Loucy (cell line): ENCODE measurements around the gene BANP.

Source experiments
- H2AFZ ChIP-seq: fragments of 200-600 bp; sonication (generic); 2 replicates; pipeline ENCODE4 v1.6.0; 2016; ENCODE audit warnings: antibody characterized with exemption, mild to moderate bottlenecking, low read length, moderate library complexity
- H3F3A ChIP-seq: fragments of 200-600 bp; 2 replicates; pipeline ENCODE4 v1.6.0; 2016; ENCODE audit warnings: antibody characterized with exemption, low read depth, mild to moderate bottlenecking
- H3K27me3 ChIP-seq: fragments of 200-600 bp; sonication (generic); 2 replicates; pipeline ENCODE4 v1.6.1; 2014; ENCODE audit warnings: low read length, mild to moderate bottlenecking; ENCODE audit not compliant: insufficient read depth, poor library complexity, severe bottlenecking
- H3K36me3 ChIP-seq: fragments of 200-600 bp; sonication (generic); 2 replicates; pipeline ENCODE4 v1.6.1; 2016; ENCODE audit warnings: low read length; ENCODE audit not compliant: insufficient read depth
- H3K4me1 ChIP-seq: fragments of 200-600 bp; sonication (generic); 2 replicates; pipeline ENCODE4 v1.5.1; 2014; ENCODE audit warnings: low read length, mild to moderate bottlenecking; ENCODE audit not compliant: insufficient read depth, poor library complexity, severe bottlenecking
- H3K4me2 ChIP-seq: fragments of 200-600 bp; sonication (generic); 2 replicates; pipeline ENCODE4 v1.6.0; 2014; ENCODE audit warnings: antibody characterized with exemption, low read length, low read depth, mild to moderate bottlenecking; ENCODE audit not compliant: poor library complexity, severe bottlenecking
- H3K4me3 ChIP-seq: fragments of 200-600 bp; sonication (generic); 2 replicates; pipeline ENCODE4 v1.5.1; 2014; ENCODE audit warnings: low read length, mild to moderate bottlenecking, mixed read lengths; ENCODE audit not compliant: poor library complexity, severe bottlenecking
- H3K79me2 ChIP-seq: fragments of 200-600 bp; sonication (generic); 2 replicates; pipeline ENCODE4 v1.6.1; 2014; ENCODE audit warnings: low read length; ENCODE audit not compliant: insufficient read depth
- H3K9ac ChIP-seq: fragments of 200-600 bp; sonication (generic); 2 replicates; pipeline ENCODE4 v1.6.0; 2014; ENCODE audit warnings: mild to moderate bottlenecking, low read depth, low read length, moderate library complexity; ENCODE audit not compliant: poor library complexity, severe bottlenecking
- H3K9me2 ChIP-seq: fragments of 200-600 bp; sonication (generic); replicated peaks from 2 replicates; pipeline ENCODE4 v1.6.1; 2016; ENCODE audit warnings: low read depth, low read length, mixed read lengths
- H3K9me3 ChIP-seq: fragments of 200-600 bp; sonication (generic); 2 replicates; pipeline ENCODE4 v1.6.1; 2014; ENCODE audit warnings: mild to moderate bottlenecking, antibody characterized with exemption, low read length, low read depth; ENCODE audit not compliant: insufficient read depth
- H4K20me1 ChIP-seq: fragments of 200-600 bp; sonication (generic); 2 replicates; pipeline ENCODE4 v1.6.0; 2014; ENCODE audit warnings: antibody characterized with exemption, low read length, mild to moderate bottlenecking; ENCODE audit not compliant: insufficient read depth, poor library complexity, severe bottlenecking
- CTCF ChIP-seq: fragments of 200-600 bp; sonication (generic); conservative IDR thresholded peaks from 2 replicates; pipeline ENCODE4 v1.5.1; 2014; ENCODE audit warnings: mild to moderate bottlenecking, antibody characterized with exemption, low read length
- EZH2phosphoT487 ChIP-seq: fragments of 200-600 bp; IDR thresholded peaks from 2 replicates; pipeline ENCODE4 v1.6.1; 2018; ENCODE audit warnings: antibody characterized with exemption, mild to moderate bottlenecking, moderate library complexity, borderline replicate concordance

The BANP gene

DNA sequence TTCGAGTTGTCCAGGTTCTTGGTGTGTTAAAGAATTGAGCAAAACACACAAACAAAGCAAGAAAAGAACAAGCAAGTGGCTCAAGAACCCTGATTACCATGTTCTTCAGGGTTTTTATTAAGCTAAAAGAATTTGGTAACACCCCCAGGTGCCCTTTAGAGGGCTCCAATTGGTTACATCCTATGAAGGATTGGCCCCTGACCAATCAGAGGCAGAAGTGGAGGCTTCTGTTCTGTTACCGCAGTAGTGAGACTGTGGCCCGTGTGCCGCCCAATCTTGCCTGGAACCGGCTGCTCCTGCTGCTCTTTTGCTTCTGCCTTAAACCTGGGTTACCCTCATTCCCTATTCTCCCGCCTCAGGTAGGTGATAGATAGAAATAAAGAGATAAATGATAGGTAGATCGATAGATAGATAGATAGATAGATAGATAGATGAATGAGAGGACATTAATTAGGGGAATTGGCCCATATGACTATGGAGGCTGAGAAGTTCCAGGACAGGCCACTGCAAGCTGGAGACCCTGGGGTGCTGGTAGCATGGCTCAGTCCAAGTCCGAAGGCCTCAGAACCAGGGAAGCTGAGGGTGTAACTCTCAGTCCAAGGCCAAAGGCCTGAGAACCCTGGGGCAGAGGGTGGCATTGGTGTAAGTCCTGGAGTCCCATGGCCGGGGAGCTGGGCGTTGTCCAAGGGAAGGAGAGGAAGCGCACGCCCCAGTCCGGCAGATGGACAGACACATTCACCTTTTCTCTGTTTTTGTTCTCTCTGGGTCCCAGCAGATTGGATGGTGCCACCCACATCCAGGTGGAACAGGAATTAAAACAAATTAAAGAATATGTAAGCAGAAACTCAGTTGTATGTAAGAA, 11.4 kb upstream of the BANP start:
- no peaks in the 10 kb centered on the region for H3K36me3 ChIP-seq
- no peaks in the 10 kb centered on the region for H3F3A ChIP-seq
- H4K20me1 ChIP-seq: no peaks in the 10 kb centered on the region
- no peak overlapping the region for H3K4me2 ChIP-seq
- H2AFZ ChIP-seq: no peak overlapping the region
- H3K79me2 ChIP-seq: no peaks in the 10 kb centered on the region
- no peak overlapping the region for H3K4me3 ChIP-seq
- no peaks in the 10 kb centered on the region for H3K9me3 ChIP-seq
- H3K9ac ChIP-seq: no peak overlapping the region
- H3K27me3 ChIP-seq: no peaks in the 10 kb centered on the region
- no peaks in the 10 kb centered on the region for H3K4me1 ChIP-seq
- H3K9me2 ChIP-seq: no peaks in the 10 kb centered on the region
- TF ChIP-seq EZH2phosphoT487 (no peak), CTCF (no peak)

DNA sequence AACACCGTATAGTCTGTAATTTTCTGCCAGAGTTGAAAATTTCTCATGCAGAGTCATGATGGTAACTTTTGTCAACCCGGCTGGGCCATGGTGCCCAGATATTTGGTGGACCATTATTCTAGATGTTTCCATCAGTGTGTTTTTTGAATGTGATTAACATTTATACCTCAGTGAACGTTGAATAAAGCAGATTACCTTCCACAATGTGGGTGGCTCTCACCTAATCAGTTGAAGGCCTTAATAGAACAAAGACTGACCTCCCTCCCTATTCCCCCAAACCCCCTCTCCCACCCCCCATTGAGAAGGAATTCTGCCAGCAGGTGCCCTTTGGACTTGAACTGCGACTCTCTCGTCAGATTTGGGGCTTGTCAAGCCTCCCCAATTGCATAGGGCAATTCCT, 8.6 kb upstream of the BANP start:
- Histone ChIP-seq H3K9ac (no peak overlapping the region), H3K4me3 (no peak overlapping the region), H3F3A (no peaks in the 10 kb centered on the region), H3K27me3 (no peaks in the 10 kb centered on the region), H3K4me1 (no peaks in the 10 kb centered on the region), H4K20me1 (no peaks in the 10 kb centered on the region), H2AFZ (no peak overlapping the region), H3K4me2 (no peak overlapping the region), H3K36me3 (no peaks in the 10 kb centered on the region), H3K9me2 (no peaks in the 10 kb centered on the region), H3K79me2 (no peaks in the 10 kb centered on the region), H3K9me3 (no peaks in the 10 kb centered on the region)
- TF ChIP-seq EZH2phosphoT487 (no peak), CTCF (no peak)

GRCh38 chr16:87945351-87946042, 5.7 kb upstream of the BANP start:
- H3K79me2 ChIP-seq: no peaks in the 10 kb centered on the region
- H3F3A ChIP-seq: no peaks in the 10 kb centered on the region
- H3K27me3 ChIP-seq: no peaks in the 10 kb centered on the region
- H3K4me3 ChIP-seq: no peak overlapping the region
- H3K4me2 ChIP-seq: no peak overlapping the region
- no peaks in the 10 kb centered on the region for H3K36me3 ChIP-seq
- no peak overlapping the region for H2AFZ ChIP-seq
- no peaks in the 10 kb centered on the region for H3K4me1 ChIP-seq
- no peak overlapping the region for H3K9ac ChIP-seq
- H4K20me1 ChIP-seq: no peaks in the 10 kb centered on the region
- H3K9me3 ChIP-seq: no peaks in the 10 kb centered on the region
- H3K9me2 ChIP-seq: no peaks in the 10 kb centered on the region
- TF ChIP-seq CTCF: no peak
- TF ChIP-seq EZH2phosphoT487: no peak
